Hypothalamus (tissue), 51 donors: ENCODE data around the gene RHBDL3.
"Not testable (repeated sequence)": the region's sequence is repeated elsewhere in the genome, so short reads cannot be mapped to it uniquely, and the experiment has no call there.

Source experiments
- DNase-seq, 51 donors: peaks; one replicate each; lab custom pipeline; 2025; lab: John Stamatoyannopoulos, UW

The RHBDL3 gene, protein sequence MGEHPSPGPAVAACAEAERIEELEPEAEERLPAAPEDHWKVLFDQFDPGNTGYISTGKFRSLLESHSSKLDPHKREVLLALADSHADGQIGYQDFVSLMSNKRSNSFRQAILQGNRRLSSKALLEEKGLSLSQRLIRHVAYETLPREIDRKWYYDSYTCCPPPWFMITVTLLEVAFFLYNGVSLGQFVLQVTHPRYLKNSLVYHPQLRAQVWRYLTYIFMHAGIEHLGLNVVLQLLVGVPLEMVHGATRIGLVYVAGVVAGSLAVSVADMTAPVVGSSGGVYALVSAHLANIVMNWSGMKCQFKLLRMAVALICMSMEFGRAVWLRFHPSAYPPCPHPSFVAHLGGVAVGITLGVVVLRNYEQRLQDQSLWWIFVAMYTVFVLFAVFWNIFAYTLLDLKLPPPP

GRCh38 chr17:32265192-32265923, at the start of gene RHBDL3:
Gene RHBDL3 (plus strand): TSS chr17:32265832. CDS start chr17:32266190, 358 bp downstream.
- DNase-seq = peak in 14 of 51 donors; percentile 15 to 69 (median 34)

- no peak for DNase-seq
Observed at GRCh38 chr17:32222621-32223020, 43.0 kb upstream of the RHBDL3 start.

DNA sequence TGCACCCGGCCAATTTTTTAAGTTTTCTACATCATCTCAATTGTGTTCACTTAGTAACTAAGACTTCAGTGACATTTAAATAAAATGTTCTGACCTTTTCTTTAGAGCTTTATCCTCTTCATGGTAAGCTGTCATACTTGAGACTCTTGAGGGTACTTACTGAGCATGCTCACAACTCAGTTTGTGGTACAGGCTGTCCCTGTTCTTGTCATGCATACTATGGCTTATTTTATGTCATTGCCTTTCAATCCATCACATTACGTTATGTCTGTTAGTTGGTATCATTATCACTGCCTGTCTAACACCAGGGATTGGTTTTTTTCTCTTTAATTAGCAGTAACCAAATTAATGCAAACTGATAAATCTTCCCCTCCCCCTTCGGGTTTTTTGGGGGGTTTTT, 41.9 kb upstream of the RHBDL3 start:
- no peak for DNase-seq

DNA sequence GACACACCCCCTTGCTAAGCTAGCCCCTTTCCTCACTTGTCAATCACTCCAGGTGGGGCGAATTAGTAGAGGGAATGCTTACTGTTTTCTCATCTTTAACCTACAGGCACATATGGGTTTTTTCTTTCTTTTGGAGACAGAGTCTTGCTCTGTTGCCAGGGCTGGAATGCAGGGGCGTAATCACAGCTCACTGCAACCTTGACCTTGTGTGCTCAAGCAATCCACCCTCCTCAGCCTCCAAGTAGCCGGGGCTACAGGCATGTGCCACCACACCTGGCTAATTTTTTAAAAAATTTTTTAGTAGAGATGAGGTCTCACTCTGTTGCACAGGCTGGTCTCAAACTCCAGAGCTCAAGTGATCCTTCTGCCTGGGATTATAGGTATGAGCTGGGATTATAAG, 38.7 kb upstream of the RHBDL3 start:
- DNase-seq = no peak

GRCh38 chr17:32227910-32228309, 37.7 kb upstream of the RHBDL3 start:
- no peak for DNase-seq

GRCh38 chr17:32235588-32235987, 30.0 kb upstream of the RHBDL3 start:
- no peak for DNase-seq

DNA sequence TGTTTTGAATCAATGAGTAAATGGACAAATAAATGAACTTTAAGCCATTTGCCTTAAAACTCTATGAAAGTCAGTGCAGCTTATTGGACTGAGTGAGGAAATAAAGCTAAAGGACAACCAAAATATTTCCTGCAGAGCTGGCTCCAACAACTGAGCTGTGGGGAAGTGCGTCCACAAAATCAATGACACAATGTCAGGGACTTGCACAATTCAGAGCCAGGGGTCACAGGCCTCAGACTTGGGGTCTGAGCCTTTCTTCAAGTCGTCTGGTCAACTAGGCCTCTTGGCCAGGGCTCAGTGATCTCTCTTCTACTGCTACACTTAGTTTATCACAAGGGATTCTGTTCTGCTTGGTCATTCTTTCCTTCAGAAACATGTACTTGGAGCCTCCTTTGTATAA, 26.2 kb upstream of the RHBDL3 start:
- no peak for DNase-seq

GRCh38 chr17:32240750-32241149, 24.9 kb upstream of the RHBDL3 start:
- DNase-seq = no peak

GRCh38 chr17:32241640-32242039, 24.0 kb upstream of the RHBDL3 start:
- DNase-seq = no peak

DNA sequence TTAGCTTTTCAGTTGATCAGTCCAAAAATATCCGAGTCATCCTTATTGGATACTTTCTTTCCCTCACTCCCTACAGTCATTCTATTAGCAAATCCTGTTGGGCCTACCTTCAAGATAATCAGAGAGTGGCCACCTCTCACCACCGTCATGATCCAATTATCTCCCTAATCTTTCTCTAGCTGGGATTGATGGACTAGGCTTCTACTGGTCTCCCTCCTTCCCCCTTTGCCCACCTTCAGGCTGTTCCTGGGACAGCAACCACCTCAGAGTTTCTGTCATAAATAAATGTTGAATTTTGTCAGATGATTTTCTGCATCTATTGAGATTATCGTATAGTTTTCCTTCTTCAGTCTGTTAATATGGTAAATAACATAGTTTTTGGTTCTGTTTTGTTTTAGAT, 16.2 kb upstream of the RHBDL3 start:
- DNase-seq = no peak

DNA sequence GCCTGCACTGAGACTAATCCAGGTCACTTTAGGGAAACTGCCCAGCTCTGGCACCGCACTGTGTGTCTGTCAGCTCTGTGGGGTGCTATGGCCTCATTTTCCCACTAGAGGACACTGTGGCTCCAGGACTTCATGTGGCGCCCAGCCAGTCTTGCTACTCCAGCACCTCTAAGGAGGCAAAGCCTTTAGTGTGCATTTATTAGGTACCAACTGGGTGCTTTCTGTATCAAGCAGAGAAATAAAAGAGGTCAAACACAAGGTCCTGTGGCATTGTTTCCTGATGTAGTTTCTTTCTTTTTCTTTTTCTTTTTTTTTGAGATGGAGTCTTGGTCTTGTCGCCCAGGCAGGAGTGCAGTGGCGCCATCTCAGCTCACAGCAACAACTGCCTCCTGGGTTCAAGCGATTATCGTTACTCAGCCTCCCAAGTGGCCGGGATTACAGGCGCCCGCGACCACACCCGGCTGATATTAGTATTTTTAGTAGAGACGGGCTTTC, 12.5 kb upstream of the RHBDL3 start:
- peak in 43 of 51 donors; percentile 17 to 87 (median 69) for DNase-seq

DNA sequence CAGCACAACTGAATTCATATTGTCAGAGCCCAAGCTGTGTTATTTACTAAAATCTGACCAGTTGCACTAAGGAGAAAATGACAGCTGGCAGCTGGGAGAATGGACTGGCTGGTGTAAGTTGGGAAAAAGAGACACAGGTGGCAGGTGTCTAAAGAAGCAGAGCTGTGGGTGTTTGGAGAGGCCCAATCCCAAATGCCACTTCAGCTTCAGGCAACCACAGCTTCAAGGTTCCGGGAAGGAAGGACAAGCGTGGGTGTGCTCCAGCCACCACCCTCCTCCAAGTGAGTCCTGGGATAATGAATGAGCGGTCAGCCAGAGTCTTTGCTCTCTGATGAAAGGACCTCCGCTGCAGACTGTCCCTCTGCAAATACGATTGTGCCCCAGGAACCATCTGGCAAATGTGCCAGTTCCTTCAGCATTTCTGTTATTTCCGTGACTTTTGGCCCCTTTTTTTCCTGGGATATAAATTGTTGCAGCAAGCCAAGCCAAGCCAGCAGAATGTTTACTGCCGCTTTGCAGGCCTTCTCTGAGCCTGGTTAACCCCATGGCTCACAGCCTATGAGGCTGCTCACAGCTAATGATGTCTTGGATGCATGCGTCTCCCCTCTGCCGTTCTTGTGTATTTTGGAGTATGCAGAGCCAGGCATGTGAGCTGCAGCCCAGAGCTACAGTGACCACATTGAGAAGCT, 9.5 kb upstream of the RHBDL3 start:
- no peak for DNase-seq

GRCh38 chr17:32256701-32257019, 9.0 kb upstream of the RHBDL3 start:
- DNase-seq = no peak

- peak in 3 of 51 donors; percentile 15 to 46 (median 25) for DNase-seq
Observed at GRCh38 chr17:32258383-32259140, 7.1 kb upstream of the RHBDL3 start.

DNA sequence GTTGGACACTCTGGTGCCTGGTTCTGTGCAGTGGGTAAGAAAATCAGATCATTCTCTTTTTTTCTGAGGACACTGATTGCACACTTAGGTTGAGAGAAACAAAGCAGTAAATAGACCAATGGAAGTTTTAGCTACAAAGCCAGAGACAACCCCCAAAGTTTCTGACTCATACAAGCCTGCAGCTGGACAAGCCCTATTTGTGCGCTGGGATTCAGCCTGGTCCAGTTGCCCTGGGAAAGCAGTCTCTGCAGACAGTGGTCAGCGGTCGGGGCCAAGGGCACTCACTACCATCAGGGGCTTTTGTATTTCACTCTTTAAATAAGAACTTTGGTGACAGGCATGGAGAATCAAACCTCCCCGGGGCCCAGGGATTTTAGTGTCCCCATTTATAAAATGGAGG, 6.0 kb upstream of the RHBDL3 start:
- DNase-seq = peak in 25 of 51 donors; percentile 16 to 69 (median 39)

DNA sequence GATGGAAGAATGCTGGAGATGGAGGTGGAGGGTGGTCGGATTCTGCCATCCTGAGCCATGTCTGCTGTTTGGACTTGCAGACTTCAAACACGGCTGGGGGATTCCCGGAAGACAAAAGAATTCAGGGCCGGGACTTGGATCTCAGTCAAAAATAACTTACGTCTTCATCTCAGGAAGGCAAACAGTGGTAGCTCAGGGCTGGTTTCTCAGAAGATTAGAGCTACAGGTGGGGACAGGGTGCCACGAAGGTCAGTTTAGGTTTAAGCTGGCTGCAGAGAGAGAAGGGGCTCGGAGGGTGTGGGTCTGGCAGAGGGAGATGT, 4.3 kb upstream of the RHBDL3 start:
- no peak for DNase-seq

DNA sequence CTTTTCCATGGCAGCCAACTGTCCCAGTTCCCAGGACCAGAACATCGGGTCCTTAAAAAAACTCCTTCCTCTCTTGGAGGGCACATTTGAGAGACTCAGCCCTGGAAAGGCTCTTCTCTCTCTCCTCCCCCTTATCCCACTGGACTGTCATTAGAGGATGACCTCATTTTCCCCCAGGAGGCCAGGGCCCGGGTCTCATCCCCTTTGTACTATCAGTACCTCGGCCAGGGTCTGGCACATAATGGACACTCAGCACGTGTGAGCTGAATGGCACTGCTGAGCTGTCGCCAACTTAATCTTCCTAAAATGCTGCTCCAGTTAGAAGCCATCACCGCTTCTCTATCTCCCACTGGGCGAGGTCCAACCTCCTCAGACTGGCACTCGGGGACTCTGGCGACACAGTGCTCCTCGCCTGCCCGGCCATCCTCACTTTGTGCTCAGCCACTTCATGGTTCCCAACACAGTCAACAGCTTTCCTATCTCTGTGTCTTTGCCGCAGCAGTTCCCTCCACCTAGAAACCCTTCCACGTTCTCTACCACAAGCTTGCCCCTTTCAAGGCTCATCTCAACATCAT, 3.6 kb upstream of the RHBDL3 start:
- DNase-seq = no peak

GRCh38 chr17:32263515-32263914, 2.1 kb upstream of the RHBDL3 start:
- not testable (repeated sequence) for DNase-seq

- no peak for DNase-seq
Observed at GRCh38 chr17:32264140-32264799, 1.4 kb upstream of the RHBDL3 start.

GRCh38 chr17:32264823-32265191, 825 bp upstream of the RHBDL3 start:
- peak in 1 of 51 donors; percentile 27 for DNase-seq
